HepG2 (cell line): ENCODE results near the gene SEPTIN2. TPM values are rescaled to one million over a fixed set of nuclear protein-coding genes. Genes with fewer than 3 reads are reported as not detected.

Source experiments
- CBX5 ChIP-seq: sonication (generic); formaldehyde crosslinking; IDR thresholded peaks from 2 replicates; pipeline ENCODE4 v1.4.0; 2020; ENCODE audit warnings: missing genetic modification reagents, borderline replicate concordance
- CCDC6 ChIP-seq: sonication (generic); formaldehyde crosslinking; IDR thresholded peaks from 2 replicates; pipeline ENCODE4 v1.8.1; 2022; ENCODE audit warnings: mild to moderate bottlenecking, missing genetic modification reagents, moderate library complexity
- CHCHD3 ChIP-seq: sonication (generic); formaldehyde crosslinking; IDR thresholded peaks from 2 replicates; pipeline ENCODE4 v1.8.0; 2022; ENCODE audit warnings: mild to moderate bottlenecking, missing genetic modification reagents, moderate library complexity
- NCOA5 ChIP-seq: sonication (generic); formaldehyde crosslinking; IDR thresholded peaks from 2 replicates; pipeline ENCODE4 v1.4.0; 2020; ENCODE audit warnings: missing genetic modification reagents
- ONECUT2 ChIP-seq: sonication (generic); formaldehyde crosslinking; IDR thresholded peaks from 2 replicates; pipeline ENCODE4 v1.4.0; 2020; ENCODE audit warnings: missing genetic modification reagents
- TAF15 ChIP-seq: fragments of 200-400 bp; formaldehyde crosslinking; IDR thresholded peaks from one replicate; pipeline ENCODE4 v1.6.1; 2018; ENCODE audit warnings: mild to moderate bottlenecking, low read depth, low read length; ENCODE audit not compliant: poor library complexity, severe bottlenecking
- TCF7 ChIP-seq: sonication (generic); IDR thresholded peaks from 2 replicates; pipeline ENCODE4 v1.6.1; 2016; ENCODE audit warnings: antibody characterized with exemption, low read depth
- ZBTB26 ChIP-seq: IDR thresholded peaks from 2 replicates; pipeline ENCODE4 v1.6.1; 2016; ENCODE audit warnings: missing compliant biosample characterization, missing genetic modification reagents, borderline replicate concordance
- ZNF205 ChIP-seq: IDR thresholded peaks from 2 replicates; pipeline ENCODE4 v1.6.1; 2018; ENCODE audit warnings: missing biosample characterization, missing genetic modification reagents
- ZNF407 ChIP-seq: sonication (generic); formaldehyde crosslinking; IDR thresholded peaks from one replicate; pipeline ENCODE4 v1.5.1; 2020; ENCODE audit warnings: mild to moderate bottlenecking, missing genetic modification reagents; ENCODE audit errors: not compliant biosample characterization
- ZNF678 ChIP-seq: sonication (generic); formaldehyde crosslinking; IDR thresholded peaks from 2 replicates; pipeline ENCODE4 v1.4.0; 2020; ENCODE audit warnings: mild to moderate bottlenecking, missing genetic modification reagents
- ZNF703 ChIP-seq: sonication (generic); formaldehyde crosslinking; IDR thresholded peaks from 2 replicates; pipeline ENCODE4 v1.5.1; 2020; ENCODE audit warnings: missing genetic modification reagents, mild to moderate bottlenecking, moderate library complexity, borderline replicate concordance
- ZNF773 ChIP-seq: sonication (generic); formaldehyde crosslinking; IDR thresholded peaks from 2 replicates; pipeline ENCODE4 v1.4.0; 2020; ENCODE audit warnings: missing genetic modification reagents, borderline replicate concordance
- ZNF800 ChIP-seq: sonication (generic); formaldehyde crosslinking; IDR thresholded peaks from 2 replicates; pipeline ENCODE4 v1.4.0; 2020; ENCODE audit warnings: missing genetic modification reagents
- ZNF850 ChIP-seq: sonication (generic); formaldehyde crosslinking; conservative IDR thresholded peaks from 2 replicates; pipeline ENCODE4 v1.9.0; 2021; ENCODE audit warnings: mild to moderate bottlenecking, missing genetic modification reagents
- ZSCAN29 ChIP-seq: sonication (generic); formaldehyde crosslinking; conservative IDR thresholded peaks from 2 replicates; pipeline ENCODE4 v1.4.0; 2020; ENCODE audit warnings: mild to moderate bottlenecking, missing genetic modification reagents
- polyA plus RNA-seq, 8 experiments: library from polyadenylated mRNA; depleted of rRNA in 3 of 8; stranded (reverse) in 7 of 8; unstranded in 1 of 8; fragments of >200 nt; fragmentation: Illumina TruSeq in 4 of 8; extraction: Trizol in 4 of 8; gene quantifications; 2 replicates each; pipeline versions ENCODE4 v1.2.1 to v1.2.3, GENCODE V29; 2011 to 2016; ENCODE audit warnings: low read depth in 4 of 8, missing spikeins in 1 of 8, mixed read lengths in 1 of 8; ENCODE audit not compliant: insufficient read depth in 1 of 8
- total RNA-seq, 5 experiments: library from RNA; depleted of rRNA; stranded (reverse); fragments of >200 nt; fragmentation: Illumina TruSeq; extraction: Trizol; gene quantifications; 2 replicates each; pipeline ENCODE4 v1.2.3, GENCODE V29; 2016; ENCODE audit warnings: low read depth in 1 of 5

SEPTIN2 gene
- total and polyA plus RNA-seq, 2 of the 13 experiments (the other 11 are each of a cell fraction or from before 2014, with no cell fraction given) = 493 to 733 TPM

- TF ChIP-seq ZNF800 (CRISPR knock-in tag) = 0 out of 2 replicates have a peak, but pooled peaks have one; percentile 43
- peak; percentile 65 for TF ChIP-seq ZNF407
- TF ChIP-seq ZNF703 (CRISPR knock-in tag) = no peak
- TF ChIP-seq ZNF773 (CRISPR knock-in tag) = no peak
- 0 out of 2 replicates have a peak, but pooled peaks have one; percentile 69 for TF ChIP-seq NCOA5 (CRISPR knock-in tag)
- no peak for TF ChIP-seq CBX5 (CRISPR knock-in tag)
- peak; percentile 93; the same call in 1 of the 2 replicates for TF ChIP-seq CHCHD3
- TF ChIP-seq TCF7 = no peak
- TF ChIP-seq TAF15 = peak; percentile 29
- TF ChIP-seq ZNF205 (CRISPR knock-in tag) = 0 out of 2 replicates have a peak, but pooled peaks have one; percentile 10
- peak; percentile 82; the same call in 1 of the 2 replicates for TF ChIP-seq ZNF678 (CRISPR knock-in tag)
- TF ChIP-seq ZSCAN29 = no peak
- peak; percentile 63; the same call in 1 of the 2 replicates for TF ChIP-seq ONECUT2
- no peak for TF ChIP-seq ZNF850 (CRISPR knock-in tag)
- no peak; the same call in 1 of the 2 replicates for TF ChIP-seq CCDC6
- TF ChIP-seq ZBTB26 (CRISPR knock-in tag) = no peak; the same call in none of the 2 replicates
Observed at GRCh38 chr2:241315879-241316631, at the start of gene SEPTIN2 (continued).
